GM12891 (cell line): ENCODE results near the gene MYO18A.

ENCODE experiments used
- DNase-seq: peaks from one replicate; pipeline ENCODE4 v3.0.0; 2011; ENCODE audit warnings: low spot score; ENCODE audit not compliant: insufficient read length
- FAIRE-seq: peaks from 2 replicates; lab custom pipeline; 2011; peaks lifted over from hg19 to GRCh38; lab: Jason Lieb, UNC
- PAX5 ChIP-seq: IDR thresholded peaks from 2 replicates; pipeline ENCODE4 v1.6.1; 2011; ENCODE audit warnings: low read length, moderate library complexity, mild to moderate bottlenecking; ENCODE audit not compliant: insufficient read depth, severe bottlenecking
- POLR2A ChIP-seq: IDR thresholded peaks from 2 replicates; pipeline ENCODE4 v1.6.1; 2011; ENCODE audit warnings: low read depth, low read length, control low read depth
- POLR2AphosphoS5 ChIP-seq: IDR thresholded peaks from 2 replicates; pipeline ENCODE4 v1.6.1; 2011; ENCODE audit warnings: low read depth, low read length, control low read depth
- POU2F2 ChIP-seq: IDR thresholded peaks from 2 replicates; pipeline ENCODE4 v1.6.1; 2011; ENCODE audit warnings: low read depth, mild to moderate bottlenecking, control low read depth, low read length, moderate library complexity
- SPI1 ChIP-seq: IDR thresholded peaks from 2 replicates; pipeline ENCODE4 v1.6.1; 2011; ENCODE audit warnings: low read depth, low read length, control low read depth
- TAF1 ChIP-seq: IDR thresholded peaks from 2 replicates; pipeline ENCODE4 v1.6.1; 2011; ENCODE audit warnings: low read depth, low read length, control low read depth

MYO18A gene

DNA sequence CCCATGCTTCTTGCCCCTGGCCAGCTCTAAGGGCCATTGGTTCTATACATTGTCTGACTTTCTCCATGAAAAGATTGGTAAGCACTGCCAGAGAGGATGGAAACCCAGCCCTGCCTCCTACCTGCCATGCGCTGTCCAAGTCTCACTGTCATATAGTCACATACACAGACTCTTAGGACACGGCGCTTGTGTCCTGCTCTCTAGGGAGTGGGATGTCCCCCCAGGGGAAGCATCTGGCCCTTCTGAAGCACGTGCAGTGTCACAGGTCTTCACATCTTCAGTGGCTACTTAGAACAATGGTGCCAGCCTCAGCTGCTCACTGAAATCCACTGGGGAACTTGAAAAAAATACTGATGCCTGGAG is 38.7 kb downstream of the MYO18A start:
- DNase-seq (no peak), FAIRE-seq (no peak)
- TF ChIP-seq POU2F2 (no peak), PAX5 (no peak), SPI1 (no peak), POLR2A (no peak), TAF1 (no peak), POLR2AphosphoS5 (no peak)

DNA sequence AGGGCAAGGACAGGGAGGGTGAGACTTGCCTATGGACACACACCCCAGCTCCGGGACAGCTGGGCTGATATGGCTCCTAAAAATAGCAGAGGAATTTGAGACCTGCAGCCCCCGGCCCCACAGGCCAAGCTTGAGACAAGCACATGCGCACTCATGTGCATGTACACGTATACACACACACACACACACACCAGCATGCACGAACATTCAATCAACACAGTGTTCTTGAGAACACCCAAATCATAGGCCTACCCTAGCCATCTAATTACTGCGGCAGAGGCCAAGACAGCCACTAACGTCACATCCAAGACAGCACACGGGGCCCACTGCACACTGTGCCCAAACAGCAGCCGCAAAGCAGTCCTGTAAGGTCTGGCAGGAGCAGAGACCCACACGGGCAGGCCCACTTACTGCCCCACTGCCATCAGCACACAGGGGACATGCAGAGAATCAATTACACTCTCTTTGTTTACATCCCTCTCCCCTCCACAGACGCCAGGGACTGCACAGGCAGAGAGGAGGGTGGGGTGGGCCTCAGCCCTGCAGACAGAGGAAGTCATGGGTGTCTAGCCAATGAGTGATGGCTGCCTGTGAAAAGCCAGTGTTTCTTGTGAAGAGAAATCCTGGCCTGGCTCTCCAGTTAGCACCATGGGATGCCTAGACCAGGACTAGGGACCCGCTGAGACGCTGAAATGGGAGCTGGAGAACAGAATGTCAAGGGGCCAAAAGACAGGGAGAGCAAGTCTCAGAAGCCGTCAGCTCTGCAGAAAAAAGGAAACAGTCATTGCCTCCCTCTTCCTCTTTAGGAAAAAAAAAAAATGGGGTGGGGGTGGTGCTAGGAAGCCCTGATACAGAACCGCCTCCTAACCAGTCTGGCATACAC is 39.3 kb downstream of the MYO18A start:
- FAIRE-seq (peak; percentile 9), DNase-seq (no peak)
- TF ChIP-seq SPI1 (peak; percentile 54), PAX5 (no peak), POLR2A (no peak)

DNA sequence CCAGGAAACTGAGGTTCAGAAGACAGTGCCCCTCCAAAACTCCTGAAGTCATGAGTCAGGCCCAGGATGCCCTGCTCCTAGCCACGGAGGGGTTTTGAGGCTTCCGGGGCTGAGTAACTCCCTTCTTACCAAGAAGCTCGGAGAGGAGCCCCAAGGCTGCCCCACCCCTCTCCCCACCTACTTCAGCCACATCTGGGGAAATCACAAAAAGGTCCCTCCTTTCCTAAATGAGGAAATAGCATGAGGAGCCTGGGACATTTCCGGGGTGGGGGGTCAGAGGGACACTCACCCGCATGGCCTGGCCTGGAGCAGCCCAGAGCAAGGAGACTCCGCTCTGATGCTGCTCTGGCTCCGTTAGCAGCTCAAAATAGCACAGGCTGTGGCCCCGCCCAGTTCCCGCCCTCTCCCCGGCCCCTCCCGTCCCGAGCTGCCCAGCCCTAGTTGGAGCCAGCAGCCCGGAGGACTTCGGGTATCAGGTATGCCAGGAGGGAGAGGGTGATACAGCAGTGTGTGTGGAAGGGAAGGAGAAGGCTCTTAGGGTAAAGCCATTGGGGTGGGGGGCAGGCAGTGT is 40.1 kb downstream of the MYO18A start:
- TF ChIP-seq POLR2A (peak; percentile 56), PAX5 (no peak)
- DNase-seq: no peak
- FAIRE-seq: peak; percentile 87

DNA sequence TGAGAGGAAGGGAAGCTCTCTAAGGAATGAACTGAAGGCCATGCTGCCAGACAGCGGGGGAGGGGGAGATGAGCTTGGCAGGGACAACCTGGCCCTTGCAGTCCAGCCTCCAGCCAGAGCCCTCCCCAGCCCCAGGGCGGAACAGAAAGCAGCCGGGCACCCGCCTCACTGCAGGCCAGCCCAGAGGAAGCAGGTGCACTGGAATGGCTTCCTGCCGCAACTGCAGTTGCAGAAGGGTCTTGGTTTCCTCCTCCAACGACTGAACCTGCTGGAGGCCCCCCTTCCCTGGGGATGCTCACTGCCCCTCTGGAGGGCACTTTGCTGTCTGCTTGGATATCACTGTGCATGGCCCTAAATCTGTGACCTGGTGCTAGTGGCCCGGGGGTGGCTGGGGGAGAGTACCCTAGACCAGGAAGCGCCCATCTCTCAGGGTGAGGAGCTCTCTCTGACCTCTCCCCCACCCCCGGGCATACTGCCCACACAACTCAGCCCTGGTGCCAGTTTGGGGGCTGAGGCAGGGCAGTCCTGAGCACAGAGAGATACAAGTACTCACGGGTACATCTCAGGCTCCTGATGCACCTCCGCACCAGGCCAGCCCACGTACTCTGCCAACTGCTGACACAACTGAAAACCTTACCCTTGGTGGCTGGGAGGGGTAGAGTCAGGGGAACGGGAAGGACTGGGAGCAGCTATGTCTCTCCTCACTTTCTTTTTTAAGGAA is 41.1 kb downstream of the MYO18A start:
- no peak for DNase-seq
- no peak for TF ChIP-seq POLR2AphosphoS5
- peak; percentile 71 for TF ChIP-seq SPI1
- TF ChIP-seq PAX5: no peak
- TF ChIP-seq POLR2A: no peak
- TF ChIP-seq TAF1: no peak
- 0 out of 2 replicates have a peak, but pooled peaks have one; percentile 13 for TF ChIP-seq POU2F2
- peak; percentile 66 for FAIRE-seq

DNA sequence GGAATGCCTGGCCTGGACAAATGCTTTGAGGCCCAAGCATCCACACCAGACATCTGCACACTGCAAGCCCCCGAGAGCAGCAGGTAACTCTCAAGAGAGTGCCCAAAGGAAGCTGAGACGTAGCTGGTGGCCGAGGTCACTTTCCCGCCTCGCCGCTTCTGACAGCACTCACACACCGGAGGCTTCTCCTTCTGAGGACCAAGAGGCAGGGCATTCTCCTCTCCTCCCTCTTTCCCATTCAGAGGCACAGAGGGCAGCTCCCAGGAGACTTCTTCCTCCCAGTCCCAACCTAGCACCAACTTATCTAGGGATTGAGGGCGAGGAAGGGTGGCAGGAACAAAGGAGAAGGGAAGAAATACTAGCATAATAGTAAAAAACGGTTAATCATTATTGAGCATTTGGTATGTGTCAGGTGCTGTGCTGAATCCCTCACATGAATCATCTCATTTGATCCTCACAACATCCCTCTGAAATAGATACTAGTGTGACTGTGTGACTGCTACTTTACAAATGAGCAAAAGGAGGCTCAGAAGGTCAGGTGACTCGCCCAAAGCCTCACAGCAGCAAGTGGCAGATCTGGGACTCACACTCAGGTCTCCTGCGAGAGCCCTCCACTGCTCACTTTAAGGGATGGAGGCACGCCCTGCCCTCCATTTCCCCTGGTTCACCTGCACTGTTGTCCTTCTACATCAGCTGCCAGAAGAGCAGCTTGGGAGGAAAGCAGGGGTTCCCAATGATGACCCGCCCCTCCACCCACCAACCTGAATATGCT is 41.8 kb downstream of the MYO18A start:
- FAIRE-seq: peak; percentile 90
- TF ChIP-seq POLR2AphosphoS5: no peak
- DNase-seq: no peak

DNA sequence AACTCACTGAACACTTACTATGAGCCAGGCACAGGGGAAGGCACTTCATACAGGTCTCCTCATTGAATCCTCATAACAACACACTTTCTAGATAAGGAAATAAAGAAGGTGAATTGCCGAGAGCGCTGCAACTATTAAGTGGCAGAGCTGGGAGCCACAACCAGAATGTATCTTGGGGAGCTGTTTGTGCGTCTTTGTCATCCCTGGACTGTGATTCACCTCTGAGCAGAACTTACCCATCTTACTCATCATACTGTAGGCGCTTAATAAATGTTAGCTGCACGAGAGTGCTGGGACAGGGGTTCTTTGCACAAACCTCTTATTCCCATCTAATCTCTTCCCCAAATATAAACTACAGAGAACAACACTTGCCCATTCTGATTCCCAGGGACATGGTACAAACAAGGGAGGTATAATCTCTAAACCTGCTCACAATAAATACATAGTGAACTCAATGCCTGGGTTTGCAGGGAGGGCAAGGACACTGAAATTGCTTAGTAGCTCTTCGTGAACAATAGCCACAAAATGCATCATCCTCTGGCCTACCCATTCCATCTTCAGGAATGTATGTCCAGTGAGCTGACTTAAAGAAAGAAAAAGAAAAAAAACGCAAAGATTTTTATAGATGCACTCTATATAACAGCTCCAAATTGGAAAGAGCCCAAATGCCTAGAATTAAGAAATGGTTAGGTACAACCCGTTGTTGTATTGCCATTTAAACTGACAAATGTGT is 43.0 kb downstream of the MYO18A start:
- TF ChIP-seq POLR2AphosphoS5 (no peak), SPI1 (no peak), TAF1 (no peak), POLR2A (no peak), PAX5 (no peak), POU2F2 (no peak)
- FAIRE-seq (no peak), DNase-seq (no peak)

DNA sequence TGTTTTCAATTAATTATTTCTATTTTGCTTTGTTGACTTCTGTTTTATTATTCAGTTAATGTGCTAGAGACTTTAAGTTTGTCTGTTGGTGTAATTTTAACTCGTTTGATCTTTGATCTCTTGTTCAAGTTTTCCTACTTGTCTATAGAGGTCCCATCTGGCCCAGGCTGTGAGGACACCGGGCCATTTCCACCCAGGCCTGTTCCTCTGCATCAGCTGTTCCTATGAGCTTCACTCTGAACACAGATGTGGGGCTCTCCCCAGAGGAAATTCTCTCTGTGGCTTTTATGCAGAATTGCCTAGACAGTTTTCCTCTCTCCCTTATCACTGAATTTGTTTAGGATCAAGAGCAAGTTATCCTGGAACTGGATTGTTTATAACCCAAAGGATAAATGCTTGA is 44.7 kb downstream of the MYO18A start:
- DNase-seq (no peak), FAIRE-seq (no peak)
- TF ChIP-seq PAX5 (no peak), POLR2AphosphoS5 (no peak), POLR2A (no peak), POU2F2 (no peak), SPI1 (no peak), TAF1 (no peak)

DNA sequence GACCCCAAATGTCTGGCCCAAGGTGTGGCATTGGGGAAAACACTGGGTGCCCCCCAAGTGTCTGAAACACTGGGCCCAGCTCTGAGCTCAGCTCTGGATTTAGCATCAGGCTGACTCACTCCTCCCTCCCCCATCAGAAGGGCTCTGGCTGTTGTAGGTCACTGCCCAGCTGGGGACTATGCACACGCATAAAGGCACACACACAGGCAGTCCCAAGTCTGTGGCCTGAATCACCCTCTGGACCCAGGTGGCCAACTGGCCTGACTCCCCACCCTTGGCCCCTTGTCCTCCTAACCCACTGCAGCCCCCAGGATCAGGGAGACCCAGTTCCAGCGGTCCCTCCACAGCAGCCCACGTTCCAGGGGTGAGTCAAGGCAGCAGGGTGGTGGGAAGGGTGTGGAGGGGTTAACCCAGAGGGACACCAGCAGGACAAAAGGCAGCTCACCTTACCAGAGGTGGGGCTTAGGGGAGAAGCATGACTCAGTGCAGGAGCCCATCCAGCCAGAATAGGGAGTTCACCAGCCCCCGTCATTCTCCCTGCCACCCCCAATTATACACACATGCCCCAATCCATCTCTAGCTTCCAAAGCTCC is 47.0 kb downstream of the MYO18A start:
- TF ChIP-seq POU2F2: no peak
- no peak for TF ChIP-seq TAF1
- TF ChIP-seq POLR2A: no peak
- no peak for TF ChIP-seq PAX5
- no peak for TF ChIP-seq POLR2AphosphoS5
- no peak for TF ChIP-seq SPI1
- no peak for FAIRE-seq

More for the DNA sequence above, 47.0 kb downstream of the MYO18A start:
- DNase-seq: no peak
